ENCODE data around the gene RGS9. TPM values are rescaled to one million over a fixed set of nuclear protein-coding genes. Genes with fewer than 3 reads are reported as not detected.

The RGS9 gene
- total and polyA plus RNA-seq, 2 experiments from 2014 or later = 12.8 to 29.6 TPM

- TF ChIP-seq CREB1 (CRISPR knock-in tag; IDR thresholded peaks at IDR 0.05; ENCODE audit: low read depth) = peak; percentile 59
Measured at GRCh38 chr17:65137021-65137939, at the start of gene RGS9 (continued).

- Mint-ChIP-seq H3K36me3 (ENCODE audit: low read depth) (no peaks in the 10 kb centered on the region), H3K4me3 (no peak overlapping the region), H3K27me3 (ENCODE audit: insufficient read depth, low read depth, poor library complexity) (peaks cover 5% of the 10 kb centered on the region), H3K9me3 (no peaks in the 10 kb centered on the region), H3K27ac (no peak overlapping the region), H3K4me1 (peaks cover 8% of the 10 kb centered on the region)
- no peaks in the 10 kb centered on the region for H3F3A ChIP-seq (replicated peaks; ENCODE audit: low read depth)
- H3K4me3 ChIP-seq = no peak overlapping the region
- no peak for DNase-seq (ENCODE audit: low spot score)
- H3K36me3 ChIP-seq (ENCODE audit: insufficient read depth) = no peaks in the 10 kb centered on the region
- H2AFZ ChIP-seq = no peak overlapping the region
- H3K79me2 ChIP-seq (replicated peaks; ENCODE audit: insufficient read depth) = no peaks in the 10 kb centered on the region
- no peaks in the 10 kb centered on the region for H3K27me3 ChIP-seq (ENCODE audit: insufficient read depth)
- H3K9me2 ChIP-seq (ENCODE audit: insufficient read depth) = no peaks in the 10 kb centered on the region
- H3K27ac ChIP-seq (ENCODE audit: low read depth) = no peak overlapping the region
- peaks cover 7% of the 10 kb centered on the region; the same call in 1 of the 2 replicates for H3K4me1 ChIP-seq (ENCODE audit: insufficient read depth)
- H3K4me2 ChIP-seq = no peak overlapping the region
- no peaks in the 10 kb centered on the region for H4K20me1 ChIP-seq (replicated peaks; ENCODE audit: insufficient read depth)
- no peak for ATAC-seq
- no peak for TF ChIP-seq POLR2AphosphoS5 (IDR thresholded peaks at IDR 0.05; ENCODE audit: low read depth)
- no peak for TF ChIP-seq NANOG (IDR thresholded peaks at IDR 0.05; ENCODE audit: borderline replicate concordance)
- no peak for TF ChIP-seq EZH2phosphoT487 (IDR thresholded peaks at IDR 0.05; ENCODE audit: unreplicated experiment)
- TF ChIP-seq ZNF462 (CRISPR knock-in tag; IDR thresholded peaks at IDR 0.05) = no peak
- no peak for TF ChIP-seq CREB1 (CRISPR knock-in tag; IDR thresholded peaks at IDR 0.05; ENCODE audit: low read depth)
- no peak for TF ChIP-seq ZNF114 (CRISPR knock-in tag; IDR thresholded peaks at IDR 0.05)
- no peak for TF ChIP-seq REST (IDR thresholded peaks at IDR 0.05; ENCODE audit: unreplicated experiment)
- TF ChIP-seq CTCF (conservative IDR thresholded peaks at IDR 0.05; ENCODE audit: low read depth in 2 of 2) = no peak
- TF ChIP-seq STAT1 (IDR thresholded peaks at IDR 0.05; ENCODE audit: unreplicated experiment) = no peak
- no peak for TF ChIP-seq ZNF331 (CRISPR knock-in tag; IDR thresholded peaks at IDR 0.05; ENCODE audit: low read depth)
Measured at GRCh38 chr17:65088621-65089360, 48.4 kb upstream of the RGS9 start.
